Lower leg skin (tissue), 4 donors: Measurements from ENCODE around the gene SMAP2. TPM values are rescaled to one million over a fixed set of nuclear protein-coding genes. Genes with fewer than 3 reads are reported as not detected.

Experiments
- DNase-seq, 2 donors: peaks; one replicate each; pipeline ENCODE4 v3.0.0-alpha.2; 2019; ENCODE audit warnings: low spot score in 2 of 2
- H3K4me3 ChIP-seq: fragments of 200-600 bp; sonication (generic); 2 replicates; pipeline ENCODE4 v1.5.1; 2017; ENCODE audit warnings: mild to moderate bottlenecking, low read depth; ENCODE audit not compliant: poor library complexity, severe bottlenecking
- CTCF ChIP-seq, 3 donors: fragments of 450-650 bp; IDR thresholded peaks; one replicate each; pipeline ENCODE4 v1.5.1; 2016; ENCODE audit warnings: antibody characterized with exemption in 3 of 3, mild to moderate bottlenecking in 3 of 3, moderate library complexity in 2 of 3
- POLR2A ChIP-seq, 2 donors: fragments of 450-650 bp; IDR thresholded peaks; one replicate each; pipeline ENCODE4 v1.6.1; 2016 to 2017; ENCODE audit warnings: antibody characterized with exemption in 2 of 2, mild to moderate bottlenecking in 1 of 2, moderate library complexity in 1 of 2
- WGBS, 2 donors: methylation state at CpG; one replicate each; pipeline ENCODE4 v1.1.5; 2018; 5-methylcytosine and 5-hydroxymethylcytosine counted together
- intact Hi-C: fragments of 100-400 bp; cut with DNase I; formaldehyde crosslinking; loops from one replicate; pipeline ENCODE4 v1.15.0; 2023; ENCODE audit warnings: low total_unique reads
- total RNA-seq, 4 donors: library from RNA; depleted of rRNA; stranded (reverse); fragments of >200 nt; gene quantifications; one replicate each; pipeline ENCODE4 v1.1.0, GENCODE V29; 2016

Gene SMAP2
- total RNA-seq, 4 donors from 2014 or later, result 34.2 to 69.5 (median 43.7) TPM

- TF ChIP-seq POLR2A (IDR thresholded peaks at IDR 0.05), result no peak
- peak in 1 of 3 donors; percentile 4 for TF ChIP-seq CTCF (IDR thresholded peaks at IDR 0.05)
- 0 to 1% methylated on average over 40 to 63 of the region's 64 CpGs for WGBS, 2 donors
- intact Hi-C loops, result no loop called here
- peak; percentile 75 to 96 for DNase-seq
- peak within 1 kb of the TSS; percentile 69 for H3K4me3 ChIP-seq
Observed at GRCh38 chr1:40449684-40450494, 76.4 kb downstream of the SMAP2 start, which contains the start of gene ZFP69B. TSS of gene ZFP69B (plus strand) at chr1:40450476. CDS start at chr1:40450962, 486 bp downstream.

- peak overlapping the region; percentile 69 for H3K4me3 ChIP-seq
- WGBS, 2 donors, result 23 to 28% methylated on average over 22 of the region's 22 CpGs
- peak in 1 of 2 donors; percentile 83 for DNase-seq
- no peak for TF ChIP-seq POLR2A (IDR thresholded peaks at IDR 0.05)
- no peak for TF ChIP-seq CTCF (IDR thresholded peaks at IDR 0.05)
- intact Hi-C loops, result no loop called here
Observed at GRCh38 chr1:40450495-40451237, 77.1 kb downstream of the SMAP2 start.

GRCh38 chr1:40451238-40451585 is 77.7 kb downstream of the SMAP2 start:
- DNase-seq, result no peak
- intact Hi-C loops, result no loop called here
- H3K4me3 ChIP-seq, result no peak overlapping the region

GRCh38 chr1:40454873-40455272 is 81.3 kb downstream of the SMAP2 start:
- intact Hi-C loops, result no loop called here
- DNase-seq, result no peak
- WGBS, 2 donors, result 91 to 92% methylated on average over 1 of the region's 1 CpG
- H3K4me3 ChIP-seq, result no peak overlapping the region
- TF ChIP-seq CTCF (IDR thresholded peaks at IDR 0.05) (no peak), POLR2A (IDR thresholded peaks at IDR 0.05) (no peak)

More at GRCh38 chr1:40451238-40451585, 77.7 kb downstream of the SMAP2 start:
- TF ChIP-seq CTCF (IDR thresholded peaks at IDR 0.05) (no peak), POLR2A (IDR thresholded peaks at IDR 0.05) (no peak)
- 89 to 94% methylated on average over 1 of the region's 1 CpG for WGBS, 2 donors

- 94 to 96% methylated on average over 3 of the region's 3 CpGs for WGBS, 2 donors
- no peak overlapping the region for H3K4me3 ChIP-seq
Observed at GRCh38 chr1:40462956-40463590, 89.5 kb downstream of the SMAP2 start.

More at GRCh38 chr1:40462956-40463590, 89.5 kb downstream of the SMAP2 start:
- intact Hi-C loops, result no loop called here
- no peak for DNase-seq
- TF ChIP-seq CTCF (IDR thresholded peaks at IDR 0.05), result no peak
- no peak for TF ChIP-seq POLR2A (IDR thresholded peaks at IDR 0.05)
